Measurements from ENCODE around the gene SH2D2A.

GRCh38 chr1:156766298-156767100, 50.1 kb downstream of the SH2D2A start:
- TF ChIP-seq CTCF (IDR thresholded peaks at IDR 0.05) (no peak), POLR2A (IDR thresholded peaks at IDR 0.05) (peak; percentile 26), EP300 (IDR thresholded peaks at IDR 0.05) (no peak)
